ENCODE results near the gene SEC16A. TPM values are rescaled to one million over a fixed set of nuclear protein-coding genes. Genes with fewer than 3 reads are reported as not detected.
A peak's percentile ranks its signal among the peaks of the same experiment; 100 is the strongest.

The SEC16A gene
- total and polyA plus RNA-seq, 2 donors (not counting 3 experiments of a cell fraction or from before 2014, with no cell fraction given): 34.5 to 80.6 TPM

- no peak overlapping the region for H3K27ac ChIP-seq (ENCODE audit: insufficient read depth, low read depth, low read length)
- intact Hi-C loops (cut with micrococcal nuclease) (no loop called here), dilution Hi-C loops (cut with MboI; ENCODE audit: extremely low pct_ligation_motif_present, low sequenced_read_pairs) (no loop called here)
- DNase-seq (ENCODE audit: low read depth, low spot score): no peak
- no peaks in the 10 kb centered on the region for H3K9me1 ChIP-seq (replicated peaks; ENCODE audit: control insufficient read depth, extremely low read depth, insufficient read depth, low read length)
- H3K4me2 ChIP-seq (ENCODE audit: insufficient read depth, low read length): no peak overlapping the region
- no peaks in the 10 kb centered on the region for H3K4me1 ChIP-seq (ENCODE audit: control insufficient read depth, extremely low read depth, insufficient read depth, low read length)
- no peaks in the 10 kb centered on the region for H4K20me1 ChIP-seq (replicated peaks; ENCODE audit: control insufficient read depth, extremely low read depth, insufficient read depth, low read length)
- POLR2A ChIA-PET: no interaction called here
- no peaks in the 10 kb centered on the region for H3K79me2 ChIP-seq (ENCODE audit: control insufficient read depth, insufficient read depth, low read length)
- CTCF ChIA-PET: no interaction called here
- peaks cover 19 to 35% of the 10 kb centered on the region in 2 experiments for H3K36me3 ChIP-seq (ENCODE audit: control insufficient read depth in 2 of 2, extremely low read depth in 1 of 2, insufficient read depth in 2 of 2, low read length in 2 of 2)
- BruUV-seq (replicated peaks): TSS peak; percentile 32
- H3K9ac ChIP-seq (replicated peaks; ENCODE audit: extremely low read depth, insufficient read depth, low read length): no peak overlapping the region
- no peak for FAIRE-seq
- H3K9me3 ChIP-seq (replicated peaks; ENCODE audit: control insufficient read depth, insufficient read depth, low read length): no peaks in the 10 kb centered on the region
- H2AFZ ChIP-seq (ENCODE audit: low read depth, low read length): no peak overlapping the region
- no peaks in the 10 kb centered on the region for H3K27me3 ChIP-seq (ENCODE audit: control insufficient read depth in 2 of 2, insufficient read depth in 2 of 2, low read length in 2 of 2)
- no peak for TF ChIP-seq EZH2 (IDR thresholded peaks at IDR 0.05; ENCODE audit: borderline replicate concordance, low read depth, low read length, severe bottlenecking)
- TF ChIP-seq JUN (IDR thresholded peaks at IDR 0.05; ENCODE audit: borderline replicate concordance, insufficient read depth, insufficient read length, low read depth): no peak
- TF ChIP-seq MAX (IDR thresholded peaks at IDR 0.05; ENCODE audit: insufficient read depth, insufficient read length): no peak
- TF ChIP-seq POLR2AphosphoS5 (IDR thresholded peaks at IDR 0.05; ENCODE audit: insufficient read depth, low read depth, low read length): no peak
- no peak for TF ChIP-seq MYC (IDR thresholded peaks at IDR 0.05; ENCODE audit: low read depth, low read length)
- no peak for TF ChIP-seq FOS (IDR thresholded peaks at IDR 0.05; ENCODE audit: borderline replicate concordance, insufficient read depth, low read length)
- TF ChIP-seq GATA2 (IDR thresholded peaks at IDR 0.05; ENCODE audit: insufficient read depth, insufficient read length, low read depth, low read length): no peak
- TF ChIP-seq CTCF (IDR thresholded peaks at IDR 0.05; ENCODE audit: extremely low read depth in 1 of 2, insufficient read depth in 1 of 2, low read depth in 1 of 2, low read length in 2 of 2): no peak
- no peak overlapping the region for H3K4me3 ChIP-seq (replicated peaks in 1 of 3; ENCODE audit: insufficient read depth in 1 of 3, low read depth in 1 of 3, low read length in 3 of 3)
Observed at GRCh38 chr9:136423432-136424146, 59.3 kb downstream of the SEC16A start.

Data from endothelial cell of umbilical vein (primary cell).